Activated CD8-positive, alpha-beta memory T cell treated with anti-CD3 and anti-CD28 coated beads, Interleukin-2, amount 50 U/mL, for 1 hour (primary cell): ENCODE results near the gene ITGB8.

Experiments
- DNase-seq: peaks from one replicate; pipeline ENCODE4 v3.0.0-alpha.2; 2020; ENCODE audit errors: extremely low read depth

Gene ITGB8

DNA sequence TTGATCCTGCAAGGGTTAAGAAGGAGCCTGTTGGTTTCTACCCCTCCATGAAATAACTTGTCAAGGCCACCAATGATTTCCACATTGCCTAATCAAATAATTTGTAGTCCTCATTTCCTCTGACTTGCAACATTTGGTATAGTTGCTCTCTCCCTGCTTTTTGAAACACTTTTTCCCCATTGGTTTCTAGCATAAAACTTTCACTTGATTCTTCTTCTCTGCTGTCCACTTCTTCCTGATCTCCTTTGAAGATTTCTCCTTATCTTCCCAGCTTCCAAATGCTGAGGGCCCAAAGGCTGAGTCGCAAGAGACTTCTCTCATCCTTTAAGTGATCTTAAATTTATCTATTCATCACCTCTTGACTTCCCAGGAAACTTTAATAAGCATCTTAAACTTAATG is 134.2 kb downstream of the ITGB8 start:
- no peak for DNase-seq
